SK-N-SH (cell line): ENCODE results near the gene PTTG1IP.

Source experiments
- CTCF ChIP-seq: fragments of 200-600 bp; sonication (generic); IDR thresholded peaks from 2 replicates; pipeline ENCODE4 v1.6.1; 2017; ENCODE audit warnings: antibody characterized with exemption, mild to moderate bottlenecking, moderate library complexity
- NFIC ChIP-seq: IDR thresholded peaks from 2 replicates; pipeline ENCODE4 v1.4.0; 2012; ENCODE audit warnings: borderline replicate concordance
- NRF1 ChIP-seq: IDR thresholded peaks from 2 replicates; pipeline ENCODE4 v1.6.1; 2012; ENCODE audit warnings: low read depth, mild to moderate bottlenecking, low read length
- PBX3 ChIP-seq: IDR thresholded peaks from 2 replicates; pipeline ENCODE4; 2012
- POLR2AphosphoS5 ChIP-seq: IDR thresholded peaks from 2 replicates; pipeline ENCODE4 v1.6.1; 2012; ENCODE audit warnings: low read depth, low read length
- SIN3A ChIP-seq: IDR thresholded peaks from 2 replicates; pipeline ENCODE4 v1.6.1; 2012; ENCODE audit warnings: low read depth, mild to moderate bottlenecking, low read length, moderate library complexity, borderline replicate concordance
- TAF1 ChIP-seq: IDR thresholded peaks from 2 replicates; pipeline ENCODE4 v1.6.1; 2012; ENCODE audit warnings: low read depth, mild to moderate bottlenecking, low read length, moderate library complexity, borderline replicate concordance

- TF ChIP-seq CTCF, result no peak
- no peak for TF ChIP-seq PBX3
- TF ChIP-seq POLR2AphosphoS5, result no peak
- TF ChIP-seq NFIC, result no peak
- no peak for TF ChIP-seq NRF1
- no peak for TF ChIP-seq SIN3A
- TF ChIP-seq TAF1, result no peak
Observed at GRCh38 chr21:44842721-44843445, 30.6 kb downstream of the PTTG1IP start.
